Measurements from ENCODE around the gene KDM4B.
"Not testable (repeated sequence)": the region's sequence is repeated elsewhere in the genome, so short reads cannot be mapped to it uniquely, and the experiment has no call there.

Gene KDM4B

DNA sequence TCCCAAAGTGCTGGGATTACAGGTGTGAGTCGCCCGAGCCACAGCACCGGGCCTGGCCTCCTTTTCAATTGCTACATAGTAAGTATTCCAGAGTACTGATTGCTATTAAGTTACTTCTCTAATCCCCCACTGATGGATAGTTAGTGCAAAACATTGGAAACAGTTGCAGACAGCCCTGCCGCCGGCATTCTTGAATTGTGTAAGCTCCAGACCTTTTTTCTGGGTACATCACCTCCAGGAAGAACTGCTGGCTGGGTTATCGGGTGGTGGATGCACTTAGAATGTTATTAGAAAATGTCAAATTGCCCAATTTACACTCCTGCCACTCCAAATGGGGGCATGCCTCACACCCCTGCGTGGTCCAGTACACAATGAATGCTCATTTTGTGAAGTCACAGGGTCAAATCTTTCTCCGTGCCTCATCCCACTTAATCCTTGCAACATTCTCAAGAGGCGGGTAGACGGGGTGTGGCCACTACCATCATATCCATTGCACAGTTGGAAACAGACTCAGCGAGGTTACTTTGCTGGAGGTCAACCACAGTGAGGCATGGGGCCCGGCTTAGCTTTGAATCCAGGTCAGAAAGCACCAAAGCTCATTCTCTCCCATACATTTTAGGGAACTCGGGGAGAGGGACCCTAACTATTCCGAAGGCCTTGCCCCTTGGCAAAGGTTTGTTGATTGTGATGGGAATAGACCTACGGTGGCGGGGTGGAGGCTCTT lies 1.0 kb upstream of the KDM4B start:
- DNase-seq (ENCODE audit: low read depth in 2 of 2): no peak

DNA sequence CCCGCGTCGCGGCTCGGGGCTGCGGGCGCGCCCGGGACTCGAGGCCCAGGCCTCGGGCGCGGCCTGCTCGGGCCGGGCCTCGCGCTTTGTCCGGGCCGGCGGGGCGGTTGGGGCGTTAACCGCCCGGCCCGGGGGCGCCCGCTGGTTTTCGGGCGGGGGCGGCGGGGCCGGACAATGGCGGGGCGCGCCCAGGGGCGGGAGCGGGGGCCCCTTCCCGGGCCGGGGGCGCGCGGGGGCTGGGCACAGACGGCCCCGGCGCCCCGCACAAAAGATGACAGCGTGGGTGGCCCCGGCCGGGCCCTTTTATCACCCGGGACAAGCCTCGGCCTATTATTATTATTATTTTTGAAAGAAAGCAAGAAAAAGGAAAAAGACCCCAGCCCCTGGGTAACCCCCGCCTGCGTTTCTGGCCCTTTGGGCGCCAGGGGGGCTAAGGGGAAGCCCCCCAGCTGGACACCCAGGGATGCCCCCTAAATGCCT lies 419 bp downstream of the KDM4B start:
- no peak for DNase-seq (ENCODE audit: low read depth in 2 of 2)

DNA sequence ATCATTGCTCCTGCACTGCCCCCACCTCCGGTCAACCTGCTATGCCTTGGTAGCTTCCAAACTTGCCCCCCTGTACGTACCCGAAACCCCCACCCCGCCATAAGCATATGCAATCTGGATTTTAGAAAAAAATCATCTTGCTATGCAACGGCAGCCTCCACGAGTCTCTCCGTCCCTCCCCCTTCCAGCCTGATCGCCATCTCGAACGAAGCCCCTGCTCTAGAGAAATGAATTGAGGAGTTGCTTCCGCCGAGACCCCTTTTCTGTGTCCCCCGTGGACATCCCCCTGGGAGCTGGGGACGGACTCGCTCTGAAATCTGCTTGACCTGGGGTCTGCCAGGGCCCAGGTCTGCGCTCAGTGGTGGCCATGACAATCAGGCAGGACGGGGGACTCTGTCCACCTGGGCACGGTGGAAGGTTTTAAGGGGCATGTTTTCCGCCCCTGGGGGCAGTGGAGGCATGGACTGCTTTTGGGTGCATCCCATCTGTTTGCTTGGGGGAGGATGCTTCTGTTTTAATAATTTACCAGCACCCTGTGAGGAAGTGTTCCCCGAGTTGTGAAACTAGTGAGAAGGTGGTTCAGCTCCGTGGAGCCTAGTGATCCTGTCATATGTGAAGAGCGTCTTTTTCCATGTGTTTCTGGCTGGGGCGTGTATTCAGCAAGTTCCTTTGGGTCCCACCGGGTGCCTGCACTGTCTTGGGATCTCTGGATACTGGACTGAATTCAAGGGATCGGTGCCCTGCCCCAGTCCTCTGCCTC lies 1.0 kb downstream of the KDM4B start:
- DNase-seq (ENCODE audit: low read depth in 2 of 2): no peak

DNA sequence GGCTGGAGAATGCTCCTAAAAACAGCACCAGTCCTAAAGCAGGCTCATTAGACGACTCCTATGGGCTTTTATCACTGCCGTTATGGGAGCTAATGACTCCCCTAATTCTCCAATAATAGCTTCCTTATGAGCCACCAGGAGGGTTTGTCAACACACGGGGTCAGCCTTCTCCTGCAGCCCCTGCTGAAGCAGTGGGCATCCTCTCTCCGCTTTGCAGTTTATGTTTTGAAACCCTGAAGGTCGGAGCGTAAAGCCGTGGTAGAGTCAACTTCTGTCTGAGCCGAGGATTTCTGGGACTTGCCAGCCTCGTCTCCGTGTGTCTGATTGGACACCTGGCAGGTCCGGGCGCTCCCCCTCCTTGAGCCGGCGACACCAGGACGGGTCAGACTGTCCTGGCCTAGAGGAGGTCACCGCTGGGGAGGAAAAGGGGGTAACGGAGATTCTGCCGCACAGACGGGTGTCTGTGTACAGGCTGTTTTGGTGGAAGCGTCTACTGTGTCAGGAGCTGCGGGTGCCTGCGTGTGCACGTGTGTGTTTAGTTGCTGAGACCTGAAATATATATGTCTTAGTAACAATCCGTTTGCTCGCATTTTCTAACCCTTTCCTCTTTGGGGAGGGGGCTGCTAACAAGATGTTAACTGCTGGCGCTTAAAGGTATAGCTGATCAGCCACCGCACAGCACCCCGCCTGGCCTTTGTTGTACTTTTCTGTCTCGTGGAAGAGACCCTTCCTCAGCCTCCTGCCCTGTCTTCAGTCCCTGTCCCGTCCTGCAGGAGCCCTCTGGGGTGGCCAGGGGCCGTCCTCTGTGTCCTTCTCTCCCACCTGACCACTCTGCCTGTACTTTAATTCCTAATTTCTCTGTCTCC lies 1.9 kb downstream of the KDM4B start:
- DNase-seq (ENCODE audit: low read depth in 2 of 2): no peak

DNA sequence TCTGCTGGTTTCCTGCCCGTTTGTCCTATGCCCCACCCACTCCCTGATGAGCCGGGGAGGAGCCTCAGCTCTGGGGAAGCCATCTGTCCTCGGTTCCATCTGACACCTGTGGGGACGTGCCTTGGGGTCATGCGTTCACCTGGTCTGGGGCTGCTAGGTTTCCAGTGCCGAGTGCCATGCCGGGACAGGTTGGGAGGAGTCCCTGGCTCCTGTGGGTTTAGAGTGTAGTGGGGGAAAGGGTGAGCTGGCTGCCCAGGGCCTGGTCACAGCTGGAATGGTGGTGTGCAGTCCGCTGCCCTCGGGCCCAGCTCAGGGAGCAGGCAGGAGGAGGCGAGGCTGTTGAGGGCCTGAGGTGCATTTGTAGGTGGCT lies 2.5 kb downstream of the KDM4B start:
- no peak for DNase-seq (ENCODE audit: low read depth in 2 of 2)

DNA sequence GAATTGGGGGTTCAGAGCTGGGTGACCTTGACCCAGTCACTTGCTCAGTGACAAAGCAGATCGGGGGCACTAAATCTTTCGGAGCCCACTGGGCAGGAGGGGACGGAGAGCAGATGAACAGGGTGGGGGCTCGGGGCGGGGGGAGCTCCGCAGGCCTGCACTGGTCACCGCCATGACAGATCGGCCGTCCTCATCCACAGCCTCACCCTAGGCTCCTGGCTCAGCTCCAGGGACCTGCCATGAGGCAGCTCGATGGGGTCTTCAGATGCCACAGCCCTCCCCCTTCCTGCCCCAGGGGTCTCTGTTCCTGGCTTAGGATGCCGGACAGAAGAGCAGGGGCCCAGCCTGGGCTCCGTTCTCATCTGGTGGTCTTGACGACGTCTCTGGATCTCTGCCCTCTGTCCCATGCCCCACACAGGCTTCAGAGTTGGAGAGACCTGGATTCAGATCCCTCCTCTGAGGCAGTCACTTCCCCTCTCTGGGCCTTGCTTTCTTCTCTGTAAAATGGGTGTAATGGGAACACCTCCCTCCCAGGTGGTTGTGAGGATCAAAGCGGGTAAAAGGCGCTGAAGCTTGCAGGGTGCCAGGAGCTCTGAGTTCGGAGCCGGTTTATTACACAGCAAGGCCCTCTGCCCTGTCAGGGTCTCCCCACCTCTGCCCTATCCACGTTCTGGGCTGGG lies 3.0 kb downstream of the KDM4B start:
- no peak for DNase-seq (ENCODE audit: low read depth in 2 of 2)

DNA sequence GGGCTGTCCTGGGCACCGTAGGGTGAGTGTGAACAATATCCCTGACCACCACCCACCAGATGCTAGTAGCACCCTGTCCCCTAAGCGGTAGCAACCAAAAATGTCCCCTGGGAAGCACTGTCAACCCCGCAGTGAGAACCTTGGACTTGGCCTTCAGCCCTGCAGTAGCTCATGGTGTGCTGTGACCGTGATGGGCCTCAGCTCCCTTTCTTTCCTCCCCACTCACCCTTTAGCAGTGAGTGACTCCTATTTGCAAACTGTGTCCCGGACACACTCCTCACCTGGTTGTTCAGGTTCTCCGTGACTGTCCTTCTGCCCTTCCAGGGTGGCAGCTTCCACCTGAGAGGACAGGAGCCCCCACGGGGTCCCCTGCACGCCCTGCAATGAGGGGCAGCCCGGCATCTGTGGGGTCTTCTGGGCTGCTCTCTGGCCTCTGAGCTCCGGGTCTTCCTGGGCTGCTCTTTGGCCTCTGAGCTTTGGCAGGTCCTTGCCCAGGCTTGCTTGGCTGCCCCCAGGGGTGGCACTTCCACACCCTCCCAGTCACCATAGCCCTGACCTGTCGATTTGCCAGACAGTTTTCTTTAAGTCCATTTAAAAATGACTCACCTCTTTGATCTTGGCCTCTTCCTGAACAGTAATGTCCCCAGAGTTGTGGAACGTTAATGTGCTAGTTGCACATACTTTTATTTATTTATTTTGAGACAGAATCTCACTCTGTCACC lies 3.8 kb downstream of the KDM4B start:
- DNase-seq (ENCODE audit: low read depth in 2 of 2): no peak

DNA sequence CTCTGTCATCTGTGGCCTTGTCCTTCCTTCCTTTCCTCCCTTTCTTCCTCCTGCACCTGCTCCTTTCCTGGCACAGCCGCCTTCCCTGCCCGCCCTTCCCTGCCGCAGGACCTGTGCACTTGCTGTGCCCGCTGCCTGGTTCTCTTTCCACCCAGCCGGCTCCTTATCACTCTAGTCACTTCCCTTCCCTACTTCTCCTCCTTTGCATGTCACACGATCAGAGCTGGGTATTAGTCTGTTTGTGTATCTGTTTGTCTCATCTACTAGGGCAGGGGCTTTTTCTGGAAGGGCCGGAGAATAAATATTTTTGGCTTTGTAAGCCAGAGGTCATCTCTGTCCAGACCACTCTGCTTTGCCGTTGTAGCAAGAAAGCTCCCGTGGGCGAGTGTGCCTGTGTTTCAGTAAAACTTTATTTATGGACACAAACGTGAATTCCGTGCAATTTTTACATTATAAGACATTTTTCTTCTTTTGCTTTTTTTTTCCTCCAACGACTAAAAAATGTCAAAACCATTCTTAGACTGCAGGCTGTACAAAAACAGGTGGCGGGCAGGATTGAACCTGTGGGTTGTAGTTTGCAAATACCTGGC lies 6.1 kb downstream of the KDM4B start:
- DNase-seq (ENCODE audit: low read depth in 2 of 2): no peak

DNA sequence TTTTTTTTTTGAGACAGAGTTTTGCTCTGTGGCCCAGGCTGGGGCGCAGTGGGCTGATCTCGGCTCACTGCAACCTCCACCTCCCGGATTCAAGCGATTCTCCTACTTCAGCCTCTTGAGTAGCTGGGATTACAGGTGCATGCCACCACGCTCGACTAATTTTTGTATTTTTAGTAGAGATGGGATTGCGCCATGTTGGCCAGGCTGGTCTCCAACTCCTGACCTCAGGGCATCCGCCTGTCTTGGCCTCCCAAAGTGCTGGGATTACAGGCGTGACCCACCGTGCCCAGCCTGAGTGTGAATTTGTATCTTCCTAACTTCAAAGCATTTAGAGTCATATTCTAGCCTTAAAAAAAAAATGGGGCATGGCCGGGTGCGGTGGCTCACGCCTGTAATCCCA lies 6.7 kb downstream of the KDM4B start:
- DNase-seq (ENCODE audit: low read depth in 2 of 2): not testable (repeated sequence)

DNA sequence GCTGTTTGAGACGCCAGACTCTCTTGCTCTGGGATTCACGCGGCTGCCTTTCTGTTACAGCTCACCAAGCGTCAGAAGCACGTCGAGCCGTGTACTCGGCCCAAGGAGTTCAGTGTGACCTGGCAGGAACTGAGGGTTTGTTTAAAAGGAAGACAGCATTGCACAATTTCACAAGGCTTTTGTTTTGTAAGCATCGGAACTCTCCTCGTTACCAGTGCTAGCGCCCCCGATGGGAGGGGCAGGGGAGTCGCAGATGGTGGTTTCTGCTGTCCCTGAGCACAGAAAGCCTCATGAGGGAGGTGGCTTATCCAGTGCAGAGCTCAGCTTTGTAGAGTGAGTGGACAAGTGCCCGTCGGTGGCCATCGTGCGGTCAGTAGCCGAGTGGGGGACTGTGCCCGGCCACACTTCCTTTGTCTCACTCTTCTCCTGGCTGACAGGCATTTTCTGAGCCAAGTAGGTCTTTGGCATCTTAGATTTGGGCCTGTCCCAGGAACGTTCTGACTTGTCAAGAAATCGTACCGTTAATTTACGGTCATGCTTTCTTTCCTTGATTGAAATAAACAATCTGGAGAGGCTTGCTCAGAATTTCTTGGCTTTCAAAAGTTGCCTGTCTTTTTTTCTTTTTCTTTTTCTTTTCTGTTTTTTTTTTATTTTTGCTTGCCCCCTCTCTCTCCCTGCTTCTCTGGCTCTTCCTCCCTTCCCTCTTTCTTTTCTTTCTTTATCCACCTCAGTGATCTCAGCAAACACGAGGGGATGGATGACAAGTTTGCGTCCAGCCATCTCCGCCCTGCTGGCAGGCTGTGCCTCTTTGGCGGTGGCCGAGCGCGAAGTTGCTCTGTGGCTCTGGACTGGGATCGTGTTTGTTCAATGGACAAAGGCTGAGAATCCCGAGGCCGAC lies 7.7 kb downstream of the KDM4B start:
- no peak for DNase-seq (ENCODE audit: low read depth in 2 of 2)

DNA sequence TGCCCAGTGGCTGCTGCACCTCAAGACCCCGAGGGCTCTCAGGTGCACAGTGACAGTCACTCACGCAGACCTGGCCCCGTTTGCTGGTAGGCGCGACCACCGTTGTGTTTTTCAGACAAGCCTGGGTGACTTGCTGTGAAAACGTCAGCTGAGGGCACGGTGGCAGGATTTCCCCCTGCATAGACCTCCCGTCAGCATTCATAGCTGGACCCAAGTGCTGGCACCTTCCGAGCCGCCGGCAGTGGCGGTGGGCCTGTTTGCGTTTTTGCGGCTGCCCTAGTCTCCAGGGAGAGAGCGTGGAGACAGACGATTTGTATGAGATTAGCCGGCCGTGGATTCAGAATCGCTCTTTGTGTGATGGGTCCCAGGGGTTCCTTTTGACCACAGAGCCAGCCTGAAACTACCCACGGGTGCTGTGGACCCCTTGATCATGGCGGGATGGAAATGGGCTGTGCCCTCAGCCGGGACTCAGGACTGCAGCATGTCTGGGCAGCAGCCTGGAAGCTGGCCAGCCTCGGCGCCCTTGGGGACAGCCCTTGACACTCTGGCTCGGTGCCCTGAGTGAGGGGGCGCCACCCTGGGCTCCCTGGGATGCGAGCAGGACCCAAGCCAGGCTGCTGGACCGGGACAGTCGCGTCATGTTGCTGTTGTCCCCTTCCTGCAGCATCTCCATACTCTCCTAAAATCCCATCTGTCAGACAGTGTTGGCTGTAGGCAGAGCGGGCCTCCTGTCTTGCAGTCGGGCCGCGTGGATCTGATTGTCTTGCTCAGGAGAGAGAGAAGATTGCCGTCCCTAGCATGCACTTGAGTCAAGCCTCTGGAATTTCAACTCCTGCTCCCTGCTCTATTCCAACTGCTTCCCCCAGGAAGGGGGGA lies 8.6 kb downstream of the KDM4B start:
- no peak for DNase-seq (ENCODE audit: low read depth in 2 of 2)

DNA sequence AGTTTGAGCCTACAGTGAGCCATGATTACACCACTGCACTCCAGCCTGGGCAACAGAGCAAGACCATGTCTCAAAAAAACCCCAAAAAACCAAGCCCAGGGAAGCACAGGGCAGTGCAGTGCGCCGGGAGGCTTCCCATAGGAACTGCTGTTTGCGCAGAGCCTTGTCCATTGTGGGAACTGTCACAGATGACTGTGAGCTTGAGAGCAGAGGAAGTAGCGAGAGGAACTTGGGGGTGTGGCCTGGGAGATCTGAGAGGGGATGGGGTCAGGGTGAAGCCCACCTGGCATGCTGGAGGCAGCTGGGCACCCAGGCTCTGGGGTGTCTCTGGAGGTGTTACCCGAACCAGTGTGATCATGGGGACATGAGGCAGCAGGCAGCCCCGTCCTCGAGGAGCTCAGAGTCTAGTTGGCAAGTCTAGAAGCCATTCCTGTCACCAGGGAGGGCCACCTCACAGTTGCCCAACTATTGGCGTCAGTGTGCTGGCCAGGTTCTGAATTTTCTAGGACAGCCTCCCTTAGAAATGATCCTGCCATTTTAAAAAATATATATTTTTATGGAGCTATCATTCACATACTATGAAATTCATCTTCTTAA lies 10.4 kb downstream of the KDM4B start:
- no peak for DNase-seq (ENCODE audit: low read depth in 2 of 2)

DNA sequence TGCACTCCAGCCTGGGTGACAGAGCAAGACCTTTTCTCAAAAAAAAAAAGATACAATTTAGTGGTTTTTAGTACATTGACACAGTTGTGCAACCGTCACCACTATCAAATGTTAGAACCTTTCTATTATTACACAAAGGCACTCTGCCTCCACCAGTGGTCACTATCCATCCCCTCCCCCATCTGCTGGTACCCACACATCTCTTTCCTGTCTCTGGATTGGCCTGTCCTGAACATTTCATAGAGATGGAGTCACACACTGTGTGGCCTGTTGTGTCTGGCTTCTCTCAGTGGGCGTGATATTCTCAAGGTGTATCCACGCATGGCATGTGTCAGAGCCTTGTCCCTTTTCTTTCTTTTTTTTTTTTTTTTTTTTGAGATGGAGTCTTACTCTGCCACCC lies 11.2 kb downstream of the KDM4B start:
- DNase-seq (ENCODE audit: low read depth in 2 of 2): no peak

DNA sequence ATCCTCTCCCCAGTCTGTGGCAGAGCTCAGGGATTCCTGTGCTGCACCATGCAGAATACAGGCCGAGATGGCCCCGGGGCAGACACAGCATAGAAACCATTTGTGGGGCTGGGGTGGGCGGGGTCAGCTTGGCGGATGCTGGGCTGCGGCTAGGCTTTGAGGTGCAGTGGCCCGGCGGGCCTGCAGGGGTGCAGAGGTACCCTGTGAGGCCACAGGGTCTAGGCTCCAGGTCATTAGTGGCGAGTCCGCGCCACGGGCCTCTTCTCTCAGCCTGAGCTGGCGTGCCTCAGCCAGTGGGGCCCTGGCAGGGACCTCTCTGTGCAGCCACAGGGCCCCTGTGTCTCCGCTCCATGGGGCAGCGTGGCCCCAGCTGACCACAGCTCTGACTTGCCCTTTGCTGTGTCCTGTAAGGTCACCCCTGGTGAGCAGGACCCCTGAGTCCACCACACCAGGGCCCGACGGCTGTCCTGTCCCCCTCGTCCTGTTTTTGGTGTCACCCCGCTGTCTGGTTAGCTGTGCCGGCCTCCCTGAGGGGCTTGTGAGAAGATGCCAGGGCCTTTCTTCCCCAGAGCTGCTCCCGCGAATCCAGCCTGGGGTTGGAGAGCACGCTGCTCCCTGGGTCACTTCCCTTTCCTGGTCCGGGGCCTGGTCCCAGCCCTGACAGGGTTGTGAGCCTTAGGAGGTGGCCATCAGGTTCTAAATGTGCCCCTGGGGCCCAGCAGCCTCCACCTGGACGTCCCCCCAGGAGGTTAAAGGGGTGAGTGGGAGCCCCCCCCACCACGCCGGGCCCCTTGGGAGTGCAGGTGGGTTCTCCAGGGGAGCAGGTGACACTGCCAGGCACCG lies 12.1 kb downstream of the KDM4B start:
- no peak for DNase-seq (ENCODE audit: low read depth in 2 of 2)

DNA sequence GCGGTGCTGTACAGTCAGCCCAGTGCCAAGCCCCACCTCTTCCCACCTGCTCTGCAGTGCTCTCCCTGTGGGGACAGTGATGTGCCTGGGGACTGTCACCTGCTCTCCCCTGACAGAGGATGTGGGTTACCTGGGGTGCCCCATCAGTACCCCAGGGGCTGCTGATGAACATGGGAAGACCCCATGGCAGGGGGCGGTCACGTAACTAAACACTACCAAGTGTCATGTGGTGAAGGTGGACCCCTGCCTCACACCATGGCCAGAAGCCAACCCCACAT lies 12.7 kb downstream of the KDM4B start:
- DNase-seq (ENCODE audit: low read depth in 2 of 2): no peak

DNA sequence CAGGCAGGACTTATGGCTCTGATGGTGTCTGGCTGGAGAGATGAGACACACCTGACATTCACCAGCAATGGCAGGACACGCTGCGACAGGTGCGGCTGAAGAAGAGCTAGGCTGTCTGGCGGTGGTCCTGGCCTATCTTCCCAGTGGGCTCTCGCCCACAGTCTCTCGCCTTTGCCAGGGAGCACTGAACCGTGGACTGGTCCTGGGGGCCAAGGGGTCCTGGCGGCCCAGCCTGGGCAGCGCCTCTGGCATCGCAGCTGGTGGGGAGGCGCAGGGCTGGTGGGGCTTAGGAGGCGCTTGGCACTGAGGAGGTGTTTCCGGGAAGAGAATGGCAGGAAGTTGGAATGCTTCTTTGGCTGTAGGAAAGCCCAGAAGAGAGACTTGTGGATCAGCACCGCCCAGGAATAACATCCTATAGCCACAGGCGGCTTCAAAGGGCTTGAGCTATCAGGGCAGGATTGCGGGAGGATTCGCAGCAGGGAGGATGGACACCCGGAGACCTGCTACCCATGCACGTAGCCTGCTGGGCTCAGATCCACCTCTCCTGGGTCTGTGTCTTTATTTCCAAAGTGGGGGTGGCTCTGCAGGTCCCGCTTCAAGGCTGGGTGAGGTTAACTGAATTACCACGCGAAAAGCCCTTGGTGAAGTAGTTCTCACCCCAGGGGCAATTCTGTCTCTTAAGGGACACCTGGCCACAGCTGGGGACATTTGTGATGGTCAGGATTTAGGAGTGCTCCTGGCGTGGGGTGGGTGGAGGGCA lies 14.6 kb downstream of the KDM4B start:
- DNase-seq (ENCODE audit: low read depth in 2 of 2): no peak

DNA sequence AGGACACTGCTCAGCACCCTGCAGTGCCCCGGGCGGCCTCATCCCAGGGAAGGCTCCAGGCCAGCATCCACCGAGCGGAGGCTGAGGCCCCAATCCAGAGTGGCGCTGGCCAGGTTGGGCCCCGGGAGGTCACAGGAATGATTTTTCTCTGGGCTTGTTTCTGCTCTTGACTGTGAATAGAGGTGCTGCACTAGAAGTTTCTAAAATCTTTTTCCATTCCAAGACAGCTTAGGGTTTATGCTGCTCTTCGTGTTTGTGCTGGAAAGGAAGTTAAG lies 15.1 kb downstream of the KDM4B start:
- no peak for DNase-seq (ENCODE audit: low read depth in 2 of 2)
